PC-3 (cell line): ENCODE measurements around the gene IRF5.

Experiments used
- EZH2 ChIP-seq: fragments of 300-600 bp; sonication (generic); IDR thresholded peaks from one replicate; pipeline ENCODE4 v1.6.1; 2017; ENCODE audit warnings: antibody characterized with exemption, mild to moderate bottlenecking, low read length; ENCODE audit not compliant: unreplicated experiment
- TF ChIP-seq, protein P1 (sequence below): fragments of 300-600 bp; sonication (generic); conservative IDR thresholded peaks from 2 replicates; pipeline ENCODE4 v1.5.1; 2017; ENCODE audit warnings: antibody characterized with exemption, low read depth, mild to moderate bottlenecking, low read length

DNA sequence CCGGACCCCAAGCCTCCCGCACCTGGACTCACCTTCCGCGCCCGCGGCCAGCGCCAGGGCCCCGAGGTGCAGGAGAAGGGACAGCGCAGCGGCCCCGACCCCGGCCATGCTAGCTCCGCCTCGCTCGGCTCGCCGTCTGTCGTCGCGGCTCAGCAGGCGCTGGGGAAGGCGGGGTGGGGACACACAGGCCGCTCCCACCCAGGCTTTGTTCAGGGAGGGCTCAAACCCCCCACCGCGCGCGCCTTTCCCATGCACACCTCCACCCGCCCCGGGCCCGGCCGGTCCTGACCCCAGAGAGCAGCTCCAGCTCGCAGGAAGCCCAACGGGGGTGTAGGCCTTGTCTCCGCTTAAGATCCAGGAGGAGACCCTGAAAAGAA is 27.2 kb upstream of the IRF5 start, which contains the start of gene KCP:
- TF ChIP-seq, protein P1, sequence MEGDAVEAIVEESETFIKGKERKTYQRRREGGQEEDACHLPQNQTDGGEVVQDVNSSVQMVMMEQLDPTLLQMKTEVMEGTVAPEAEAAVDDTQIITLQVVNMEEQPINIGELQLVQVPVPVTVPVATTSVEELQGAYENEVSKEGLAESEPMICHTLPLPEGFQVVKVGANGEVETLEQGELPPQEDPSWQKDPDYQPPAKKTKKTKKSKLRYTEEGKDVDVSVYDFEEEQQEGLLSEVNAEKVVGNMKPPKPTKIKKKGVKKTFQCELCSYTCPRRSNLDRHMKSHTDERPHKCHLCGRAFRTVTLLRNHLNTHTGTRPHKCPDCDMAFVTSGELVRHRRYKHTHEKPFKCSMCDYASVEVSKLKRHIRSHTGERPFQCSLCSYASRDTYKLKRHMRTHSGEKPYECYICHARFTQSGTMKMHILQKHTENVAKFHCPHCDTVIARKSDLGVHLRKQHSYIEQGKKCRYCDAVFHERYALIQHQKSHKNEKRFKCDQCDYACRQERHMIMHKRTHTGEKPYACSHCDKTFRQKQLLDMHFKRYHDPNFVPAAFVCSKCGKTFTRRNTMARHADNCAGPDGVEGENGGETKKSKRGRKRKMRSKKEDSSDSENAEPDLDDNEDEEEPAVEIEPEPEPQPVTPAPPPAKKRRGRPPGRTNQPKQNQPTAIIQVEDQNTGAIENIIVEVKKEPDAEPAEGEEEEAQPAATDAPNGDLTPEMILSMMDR: no peak
- TF ChIP-seq EZH2: no peak
